ENCODE data around the gene MIF4GD. TPM values are rescaled to one million over a fixed set of nuclear protein-coding genes. Genes with fewer than 3 reads are reported as not detected.

MIF4GD gene
- total RNA-seq: 10 to 100 TPM; 22.9 to 30.3 (median 24.3) TPM

DNA sequence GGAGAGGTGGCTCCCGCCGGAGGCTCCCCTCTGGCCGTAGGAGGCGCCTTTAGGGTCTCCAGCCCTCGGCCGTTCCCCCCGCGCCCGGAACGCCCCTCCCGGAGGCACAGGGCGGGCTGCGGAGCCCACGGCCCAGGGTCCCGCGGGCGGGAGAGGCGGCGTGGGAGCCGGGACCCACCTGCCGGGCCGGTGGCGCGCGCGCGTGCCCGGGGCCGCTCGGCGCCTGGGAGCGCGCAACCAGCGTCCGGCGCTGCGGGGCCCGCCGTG is at the start of gene MIF4GD:
Gene MIF4GD, minus strand, starts transcription at position 266 of the 267 bp plus-strand sequence. CDS start 1,036 bp downstream, outside the sequence.
- DNase-seq (ENCODE audit: low spot score) (no peak), ATAC-seq (ENCODE audit: low FRiP score) (no peak)
- TF ChIP-seq, protein P1, sequence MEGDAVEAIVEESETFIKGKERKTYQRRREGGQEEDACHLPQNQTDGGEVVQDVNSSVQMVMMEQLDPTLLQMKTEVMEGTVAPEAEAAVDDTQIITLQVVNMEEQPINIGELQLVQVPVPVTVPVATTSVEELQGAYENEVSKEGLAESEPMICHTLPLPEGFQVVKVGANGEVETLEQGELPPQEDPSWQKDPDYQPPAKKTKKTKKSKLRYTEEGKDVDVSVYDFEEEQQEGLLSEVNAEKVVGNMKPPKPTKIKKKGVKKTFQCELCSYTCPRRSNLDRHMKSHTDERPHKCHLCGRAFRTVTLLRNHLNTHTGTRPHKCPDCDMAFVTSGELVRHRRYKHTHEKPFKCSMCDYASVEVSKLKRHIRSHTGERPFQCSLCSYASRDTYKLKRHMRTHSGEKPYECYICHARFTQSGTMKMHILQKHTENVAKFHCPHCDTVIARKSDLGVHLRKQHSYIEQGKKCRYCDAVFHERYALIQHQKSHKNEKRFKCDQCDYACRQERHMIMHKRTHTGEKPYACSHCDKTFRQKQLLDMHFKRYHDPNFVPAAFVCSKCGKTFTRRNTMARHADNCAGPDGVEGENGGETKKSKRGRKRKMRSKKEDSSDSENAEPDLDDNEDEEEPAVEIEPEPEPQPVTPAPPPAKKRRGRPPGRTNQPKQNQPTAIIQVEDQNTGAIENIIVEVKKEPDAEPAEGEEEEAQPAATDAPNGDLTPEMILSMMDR (IDR thresholded peaks at IDR 0.05): no peak

GRCh38 chr17:75319904-75320691 is 49.1 kb upstream of the MIF4GD start:
- DNase-seq (ENCODE audit: low spot score) (no peak), ATAC-seq (ENCODE audit: low FRiP score) (no peak)
- TF ChIP-seq, protein P1 (IDR thresholded peaks at IDR 0.05): no peak

DNA sequence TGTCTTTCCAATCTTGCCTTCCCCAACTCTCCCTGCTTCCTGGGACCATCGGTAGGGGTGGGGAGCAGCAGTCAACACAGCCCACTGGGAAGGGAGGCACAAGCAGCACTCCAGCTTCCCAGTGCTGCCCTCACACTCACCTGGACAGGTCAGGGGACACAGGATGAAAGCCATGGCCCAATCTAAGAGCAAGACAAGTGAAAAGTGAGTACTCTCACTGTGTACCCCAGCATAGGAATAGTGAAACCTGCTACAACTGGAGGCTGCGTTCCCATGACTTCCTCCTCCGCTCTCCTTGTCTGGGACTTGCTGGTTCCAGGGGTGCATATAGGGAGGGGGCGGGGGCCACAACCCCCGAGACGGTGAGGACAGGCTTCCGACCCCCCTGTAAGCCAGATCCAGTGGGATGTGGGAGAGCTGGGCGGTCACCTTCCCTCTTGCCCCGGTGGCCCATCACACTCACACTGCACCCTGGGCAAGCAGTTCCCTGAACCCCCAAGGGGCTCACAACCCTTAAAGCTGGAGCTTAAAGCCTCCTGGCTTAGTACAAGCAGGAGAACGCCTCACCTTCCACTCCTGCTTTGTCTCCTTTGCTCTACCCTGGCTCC is 47.7 kb upstream of the MIF4GD start:
- DNase-seq (ENCODE audit: low spot score) (no peak), ATAC-seq (ENCODE audit: low FRiP score) (no peak)
- TF ChIP-seq, protein P1 (IDR thresholded peaks at IDR 0.05): no peak

DNA sequence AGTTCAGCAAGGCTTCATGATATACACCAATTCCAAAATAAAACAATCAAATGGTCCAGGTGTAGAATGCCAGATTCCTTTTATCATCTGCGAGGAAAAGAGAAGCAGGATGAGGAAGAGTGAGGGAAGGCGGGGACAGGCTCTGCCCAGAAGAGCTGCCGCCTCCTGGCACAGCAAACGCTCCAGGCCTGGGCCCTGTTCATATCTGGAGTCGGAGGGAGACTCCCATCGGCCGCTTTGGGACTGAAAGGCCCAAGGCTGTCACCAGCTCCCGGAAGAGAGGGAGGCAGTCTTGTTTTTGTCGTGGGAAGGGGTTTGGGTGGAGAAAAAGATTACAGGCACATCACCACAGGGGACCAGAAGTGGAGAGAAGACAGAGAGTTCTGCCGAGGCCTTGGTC is 47.2 kb upstream of the MIF4GD start:
- ATAC-seq (ENCODE audit: low FRiP score) (no peak), DNase-seq (ENCODE audit: low spot score) (no peak)
- TF ChIP-seq, protein P1 (IDR thresholded peaks at IDR 0.05): no peak

GRCh38 chr17:75317671-75318070 is 46.6 kb upstream of the MIF4GD start:
- TF ChIP-seq, protein P1 (IDR thresholded peaks at IDR 0.05): no peak
- no peak for ATAC-seq (ENCODE audit: low FRiP score)
- no peak for DNase-seq (ENCODE audit: low spot score)

GRCh38 chr17:75316253-75316652 is 45.2 kb upstream of the MIF4GD start:
- TF ChIP-seq, protein P1 (IDR thresholded peaks at IDR 0.05): no peak
- ATAC-seq (ENCODE audit: low FRiP score): no peak
- DNase-seq (ENCODE audit: low spot score): no peak
